IPS-18c (cell line): ENCODE data around the gene LMO3.

ENCODE experiments used
- H3K4me3 ChIP-seq: 2 replicates; pipeline ENCODE4 v1.7.0; 2013; ENCODE audit warnings: low read depth, mild to moderate bottlenecking, low read length, moderate library complexity; ENCODE audit not compliant: insufficient read depth
- H3K9me3 ChIP-seq: one replicate; pipeline ENCODE4 v1.6.1; 2013; ENCODE audit warnings: mild to moderate bottlenecking, low read length, moderate library complexity; ENCODE audit not compliant: control insufficient read depth, insufficient read depth

LMO3 gene

DNA sequence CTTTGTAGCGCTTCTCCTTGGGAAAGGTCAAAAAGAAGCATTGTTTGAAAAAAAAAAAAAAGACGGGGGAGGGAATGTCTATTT, at the start of gene LMO3:
Gene LMO3, minus strand, starts transcription at position 46 of the 84 bp plus-strand sequence. CDS start 5,302 bp downstream, outside the sequence.
- peak within 1 kb of the TSS; percentile 52 for H3K4me3 ChIP-seq
- no peaks in the 10 kb centered on the region for H3K9me3 ChIP-seq

DNA sequence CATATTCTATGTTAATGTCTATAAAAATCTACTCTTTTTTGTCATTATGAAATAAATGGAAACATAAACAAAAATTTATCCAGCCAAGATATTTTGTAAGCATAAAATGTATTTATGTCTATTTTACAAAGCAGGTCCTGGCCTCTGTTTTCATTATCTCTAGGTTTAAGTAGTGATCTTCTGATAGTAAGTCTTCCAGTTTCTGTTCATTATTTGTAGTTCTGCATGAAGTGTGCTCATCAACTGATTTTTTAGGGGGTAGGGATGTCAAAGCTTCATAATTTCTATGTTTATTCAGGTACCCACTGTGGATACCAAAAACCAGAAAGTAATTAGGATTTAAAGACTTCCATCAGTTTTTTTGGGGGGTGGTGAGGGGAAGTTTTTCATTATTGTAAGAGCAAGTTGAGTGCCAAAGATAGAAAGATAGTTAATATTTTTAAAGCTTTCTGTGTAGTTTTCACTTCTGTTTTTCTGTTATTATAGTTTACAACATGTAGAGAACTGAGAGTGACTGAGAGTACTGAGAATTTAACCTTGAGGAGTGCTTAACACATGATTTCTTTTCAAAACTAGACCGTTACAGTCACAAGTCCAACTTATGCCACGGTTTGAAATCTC, 30.6 kb upstream of the LMO3 start:
- Histone ChIP-seq H3K4me3 (no peak overlapping the region), H3K9me3 (no peaks in the 10 kb centered on the region)

DNA sequence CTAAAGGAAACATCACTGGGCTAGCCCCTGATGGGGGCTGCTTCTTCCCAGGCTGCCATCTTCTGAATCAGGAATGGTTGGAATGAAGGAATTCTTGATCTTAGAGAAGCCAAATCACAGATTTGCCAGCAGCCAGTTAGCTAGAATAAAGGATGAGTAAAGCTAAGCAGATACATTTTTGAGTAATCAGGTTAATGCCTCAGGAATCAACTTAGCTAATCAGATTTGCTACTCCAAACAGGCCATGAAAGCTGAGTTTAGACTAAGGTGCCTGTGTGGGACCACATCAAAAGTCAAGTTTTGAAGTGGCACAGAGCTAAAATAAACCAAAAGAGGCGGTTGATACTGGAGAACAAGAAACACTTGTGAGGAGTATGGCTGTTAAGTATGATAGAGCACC, 28.8 kb upstream of the LMO3 start:
- Histone ChIP-seq H3K4me3 (no peak overlapping the region), H3K9me3 (no peaks in the 10 kb centered on the region)

DNA sequence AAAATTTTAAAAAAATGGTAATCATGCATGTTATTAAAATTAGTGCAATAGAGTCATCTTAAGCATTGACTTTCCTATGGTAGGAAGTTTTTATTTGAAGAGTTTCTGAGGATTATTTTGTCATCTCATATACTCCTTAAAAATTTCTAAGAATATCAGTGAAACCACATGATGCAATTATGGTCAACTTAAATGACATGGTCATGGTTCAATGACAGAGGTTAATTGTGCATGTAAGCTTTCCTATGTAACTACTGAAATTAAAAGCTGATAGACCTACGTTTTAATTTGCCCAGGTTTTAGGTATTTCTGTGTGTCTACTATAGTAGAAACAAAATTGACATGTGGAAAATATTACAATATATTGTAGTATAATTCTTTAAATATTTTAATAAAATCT, 21.0 kb upstream of the LMO3 start:
- H3K9me3 ChIP-seq: no peaks in the 10 kb centered on the region

DNA sequence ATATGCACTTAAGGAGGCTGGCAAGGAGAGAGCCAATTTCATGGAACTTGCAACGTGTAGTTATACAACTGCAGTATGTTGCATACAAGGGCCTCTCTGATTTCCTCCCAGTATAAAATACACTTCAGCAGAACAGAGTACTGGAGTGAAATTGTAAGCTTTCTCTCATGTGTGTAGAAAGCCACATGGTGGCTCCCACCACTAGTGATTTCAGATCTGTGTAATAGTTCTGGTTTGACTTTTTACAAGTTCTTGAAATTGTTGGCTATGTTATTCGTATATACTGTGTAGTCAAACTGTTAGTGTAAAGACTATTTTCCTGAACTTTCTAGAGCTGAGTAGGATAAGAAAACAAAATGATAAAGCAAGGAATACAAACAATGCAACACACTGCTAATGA, 16.4 kb upstream of the LMO3 start:
- Histone ChIP-seq H3K9me3 (no peaks in the 10 kb centered on the region), H3K4me3 (no peak overlapping the region)

More for the DNA sequence above, 21.0 kb upstream of the LMO3 start:
- H3K4me3 ChIP-seq: no peak overlapping the region

DNA sequence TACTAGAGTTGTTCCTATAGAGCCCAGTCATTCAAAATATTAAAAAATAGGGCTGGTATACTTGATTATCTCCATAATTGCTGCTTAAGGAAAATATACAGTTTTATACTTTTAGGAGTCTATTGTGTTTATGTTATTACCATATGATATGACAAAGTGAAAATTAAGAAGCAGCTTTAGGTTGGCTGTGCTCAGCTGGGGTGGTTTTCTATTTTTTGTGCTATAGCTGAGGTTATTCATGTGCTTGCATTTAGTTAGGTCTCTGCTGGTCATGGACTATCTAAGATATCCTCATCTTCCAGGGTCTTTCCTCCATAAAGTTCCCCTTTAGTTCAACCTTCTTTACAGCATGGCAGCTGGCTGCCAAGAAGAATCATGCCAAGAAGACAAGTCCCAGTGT, 13.6 kb upstream of the LMO3 start:
- no peaks in the 10 kb centered on the region for H3K9me3 ChIP-seq
- H3K4me3 ChIP-seq: no peak overlapping the region

DNA sequence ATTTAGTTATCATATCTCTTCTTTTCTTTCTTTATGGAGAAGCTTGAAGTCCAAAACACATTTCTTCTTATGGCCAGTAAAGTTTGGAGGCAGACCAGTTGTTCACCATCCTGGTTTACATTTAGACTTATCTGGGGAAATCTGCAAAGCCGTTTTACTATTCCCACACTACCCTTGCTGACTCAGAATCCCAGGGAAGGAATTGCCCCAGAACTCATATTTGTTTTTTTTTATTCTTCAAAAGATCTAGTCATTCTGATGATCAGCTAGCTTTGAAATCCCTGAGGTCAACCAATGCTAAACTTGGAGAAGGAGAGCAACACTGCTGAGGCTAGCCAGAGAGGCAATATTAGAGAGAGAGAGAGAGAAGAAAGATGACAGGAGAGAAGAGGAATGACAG, 12.3 kb upstream of the LMO3 start:
- no peaks in the 10 kb centered on the region for H3K9me3 ChIP-seq
- no peak overlapping the region for H3K4me3 ChIP-seq

DNA sequence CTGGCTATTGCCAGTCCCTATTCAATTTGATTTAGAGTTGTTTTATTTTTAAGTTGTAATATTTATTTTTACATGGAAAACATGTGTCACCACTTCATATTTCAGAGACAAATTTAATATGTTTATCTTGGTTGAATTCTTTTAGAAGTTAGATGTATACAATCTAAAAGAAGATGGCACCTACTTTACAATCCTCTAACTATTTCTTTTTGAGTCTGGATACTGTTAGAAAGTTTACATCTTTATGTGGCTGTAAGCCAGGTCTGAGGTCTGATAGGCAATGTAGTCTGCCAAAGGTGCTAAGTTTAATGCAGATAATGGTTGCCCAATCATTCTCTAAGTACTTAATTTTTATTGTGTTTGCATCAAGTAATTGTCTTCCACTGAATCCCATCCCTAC, 7.2 kb upstream of the LMO3 start:
- Histone ChIP-seq H3K4me3 (no peak overlapping the region), H3K9me3 (no peaks in the 10 kb centered on the region)

DNA sequence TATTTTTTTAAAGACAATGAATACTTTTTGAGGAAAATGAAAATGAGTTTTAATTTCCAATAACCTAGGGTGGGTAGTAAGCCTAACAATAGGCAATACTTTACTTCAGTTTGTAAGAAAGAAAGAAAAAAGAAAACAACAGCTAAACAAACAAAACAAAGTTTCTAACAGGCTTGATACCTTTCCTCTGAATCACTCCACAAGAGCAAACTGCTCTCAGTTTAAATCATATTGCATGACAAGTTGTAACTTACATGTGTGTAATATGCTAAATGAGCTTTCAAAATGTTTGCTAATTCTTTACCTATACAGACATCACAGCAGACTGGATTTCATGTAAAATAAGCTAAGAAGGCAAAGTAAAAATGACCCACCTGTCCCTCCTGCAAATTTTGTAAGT, 6.7 kb upstream of the LMO3 start:
- Histone ChIP-seq H3K9me3 (no peaks in the 10 kb centered on the region), H3K4me3 (no peak overlapping the region)

DNA sequence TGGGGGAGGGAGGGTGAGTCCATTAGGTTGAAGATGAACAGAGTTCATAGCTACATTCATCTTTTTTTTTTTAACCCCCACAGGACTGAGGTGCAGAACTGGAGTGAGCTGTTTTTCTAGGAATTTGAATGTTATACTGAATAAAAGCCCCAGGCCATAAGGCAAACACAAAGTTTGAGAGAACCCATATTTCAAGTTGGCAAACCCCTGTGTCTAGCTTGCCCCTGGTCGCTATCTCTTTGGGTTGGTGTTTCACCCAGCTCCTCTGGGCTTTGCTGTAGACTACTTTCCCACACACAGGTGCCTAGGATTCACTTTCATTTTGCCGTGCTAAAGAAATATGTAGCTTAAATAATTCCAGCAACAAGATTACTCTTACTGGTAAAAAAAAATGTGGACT, 5.2 kb upstream of the LMO3 start:
- no peaks in the 10 kb centered on the region for H3K9me3 ChIP-seq
- no peak overlapping the region for H3K4me3 ChIP-seq

DNA sequence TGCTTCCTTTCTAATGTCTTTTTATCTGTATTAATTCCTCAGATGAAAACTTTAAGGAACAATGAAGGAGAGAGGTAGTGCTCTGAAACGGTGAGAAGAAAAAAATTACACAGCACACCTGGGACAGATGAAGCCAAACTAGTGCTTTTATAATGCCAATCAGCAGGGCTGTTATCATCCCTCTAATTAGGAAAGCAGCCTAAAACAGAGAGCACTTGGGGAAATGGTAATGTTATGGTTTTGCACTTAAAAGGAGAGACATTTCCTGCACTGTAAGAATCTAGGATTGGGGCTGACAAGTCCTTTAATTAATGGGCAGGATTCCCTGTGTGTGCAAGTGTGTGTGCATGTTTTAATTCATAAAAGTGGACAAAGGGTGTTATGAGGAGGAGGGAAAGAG, 4.8 kb upstream of the LMO3 start:
- H3K9me3 ChIP-seq: no peaks in the 10 kb centered on the region
- no peak overlapping the region for H3K4me3 ChIP-seq

DNA sequence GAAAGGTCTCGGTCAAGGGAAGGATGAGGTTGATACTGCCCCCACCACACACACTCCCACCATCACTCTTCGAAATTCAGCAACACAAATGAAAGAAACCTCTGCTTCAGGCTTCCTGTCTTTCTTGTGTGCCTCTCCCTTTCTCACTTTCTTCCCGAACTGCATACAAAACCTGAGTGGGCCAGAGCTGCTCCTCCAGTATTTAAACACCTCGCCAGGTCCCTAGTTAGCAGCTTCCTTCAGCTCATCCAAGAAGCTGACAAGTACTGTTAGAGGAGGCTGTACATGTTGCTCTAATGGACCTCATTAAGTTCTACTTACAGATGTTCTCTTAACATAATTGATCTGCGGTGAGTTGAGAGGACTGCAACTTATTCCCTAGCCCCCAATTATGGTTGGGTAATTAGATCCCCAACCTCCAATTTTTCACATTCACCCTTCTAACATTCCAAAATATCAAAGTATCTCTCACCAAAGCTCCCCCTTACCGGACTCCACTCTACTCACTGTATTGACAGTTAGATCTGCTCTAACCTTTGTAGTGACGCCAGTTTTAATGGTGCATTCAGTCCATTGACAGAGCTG, 4.1 kb upstream of the LMO3 start:
- H3K9me3 ChIP-seq: no peaks in the 10 kb centered on the region
- no peak overlapping the region; the same call in 1 of the 2 replicates for H3K4me3 ChIP-seq

DNA sequence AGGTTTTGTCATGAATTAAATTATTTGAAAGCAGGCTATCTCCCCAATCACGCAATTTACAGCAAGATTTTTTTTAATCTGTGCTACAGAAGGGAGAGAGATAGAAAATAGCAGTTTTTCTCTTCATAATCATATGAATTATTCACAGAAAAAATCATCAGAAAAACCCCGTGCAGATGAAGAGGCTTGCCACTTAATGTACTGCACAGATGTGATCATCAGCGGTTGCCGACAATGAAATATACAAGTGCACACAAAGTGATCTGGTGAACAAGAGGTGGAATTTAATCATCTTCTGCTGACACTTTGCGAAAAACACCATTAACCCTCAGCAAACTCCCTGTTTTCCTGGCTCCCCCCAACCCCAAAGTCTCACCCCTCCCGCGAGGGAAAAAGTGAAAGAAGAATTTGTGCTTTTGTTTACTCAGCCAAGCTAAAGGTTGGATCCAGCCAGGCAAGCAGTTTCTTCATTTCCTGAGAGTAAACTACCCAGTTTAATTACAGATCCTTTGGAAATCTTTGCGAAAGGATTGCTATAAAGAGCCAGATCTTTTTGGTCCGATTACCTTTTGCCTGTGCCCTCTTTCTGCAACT, 3.1 kb upstream of the LMO3 start:
- Histone ChIP-seq H3K4me3 (no peak overlapping the region), H3K9me3 (no peaks in the 10 kb centered on the region)

DNA sequence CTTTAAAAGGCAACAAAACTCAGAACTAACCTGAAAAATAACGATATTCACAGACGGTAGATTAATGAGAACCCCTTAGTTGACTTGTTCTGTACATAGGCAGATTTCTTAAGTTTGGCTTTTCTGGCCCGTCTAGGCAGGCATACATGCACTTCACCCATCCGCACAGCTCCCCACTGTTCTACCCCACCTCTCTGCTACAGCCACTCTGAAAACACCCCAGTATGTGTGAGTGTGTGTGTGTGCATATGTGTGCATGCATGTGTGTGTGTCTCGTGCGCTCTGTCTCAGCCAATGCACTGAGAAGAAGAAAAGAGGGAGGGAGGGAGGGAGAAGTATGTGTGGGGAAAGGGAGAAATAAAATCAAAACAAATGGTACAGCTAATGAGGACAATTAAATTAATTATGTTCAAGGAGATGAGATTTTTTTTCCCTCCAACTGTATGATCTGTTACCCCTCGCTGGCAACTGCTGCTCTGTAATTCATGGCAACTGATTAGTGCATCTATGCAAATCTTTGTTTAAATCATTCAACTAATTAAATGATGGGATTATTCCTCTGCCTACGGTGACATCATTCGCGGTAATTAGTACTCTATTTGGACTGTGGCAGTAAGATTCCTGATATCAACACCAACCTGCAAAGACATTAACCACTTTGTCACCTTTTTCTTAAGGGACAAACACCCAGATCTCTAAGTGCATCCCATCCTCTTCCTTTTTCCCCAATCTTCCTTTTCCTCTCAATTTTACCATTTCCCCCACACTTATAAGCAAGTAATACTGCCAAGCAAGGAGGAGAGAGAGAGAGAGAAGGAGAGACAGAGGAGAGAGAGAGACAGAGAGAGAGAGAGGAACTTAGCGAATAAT, 2.2 kb upstream of the LMO3 start:
- no peaks in the 10 kb centered on the region for H3K9me3 ChIP-seq
- no peak overlapping the region for H3K4me3 ChIP-seq

DNA sequence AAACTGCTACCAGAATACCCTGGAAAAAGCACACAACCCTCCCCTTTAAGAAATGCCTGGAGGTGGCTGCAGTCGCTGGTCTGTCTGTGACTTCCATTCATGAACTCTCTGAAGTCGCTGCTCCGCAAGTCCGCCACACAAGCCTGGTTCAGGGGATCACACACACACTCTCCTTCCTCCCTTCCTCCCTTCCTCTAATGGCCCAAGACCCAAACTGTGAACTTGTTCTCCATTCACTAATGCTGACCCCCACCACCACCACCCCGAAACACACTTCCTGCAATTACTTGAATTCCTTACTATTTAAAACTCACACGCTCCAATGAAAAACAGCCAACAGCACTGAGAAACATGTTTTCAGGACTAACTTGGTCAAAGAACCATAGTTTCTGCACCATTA, 1.0 kb upstream of the LMO3 start:
- Histone ChIP-seq H3K4me3 (peak overlapping the region; percentile 52), H3K9me3 (no peaks in the 10 kb centered on the region)

DNA sequence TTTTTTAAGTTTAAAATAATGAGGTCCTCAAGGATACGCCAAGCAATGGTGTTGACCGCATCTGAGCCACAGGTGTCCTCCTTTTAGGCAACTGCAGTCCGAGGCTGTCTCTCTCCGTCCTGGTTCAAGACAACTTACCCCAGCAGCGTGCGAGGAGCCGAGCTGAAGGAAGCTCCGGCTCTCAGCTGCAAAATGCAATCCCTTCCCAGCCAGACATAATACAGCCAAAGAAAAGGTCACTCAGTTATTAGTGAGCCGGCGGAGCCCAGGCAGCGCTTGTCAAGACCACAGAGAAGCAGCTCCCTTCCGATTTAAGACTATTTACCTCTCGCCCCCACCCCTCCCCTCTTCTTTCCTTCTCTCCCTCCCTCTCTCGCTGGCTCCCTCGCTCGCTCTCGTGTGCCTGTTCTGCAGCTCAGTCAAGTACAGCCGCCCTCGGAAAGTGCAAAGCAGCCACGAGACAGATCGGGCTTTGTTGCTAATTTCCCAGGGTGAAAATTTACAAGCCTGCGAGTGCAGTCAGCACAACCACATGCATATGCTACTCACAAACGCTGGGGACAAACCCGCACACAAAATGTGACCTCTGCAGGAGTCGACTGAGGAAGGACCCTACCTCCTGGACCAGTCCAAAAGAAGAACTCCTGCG, 363 bp upstream of the LMO3 start:
- Histone ChIP-seq H3K4me3 (peak overlapping the region; percentile 52), H3K9me3 (no peaks in the 10 kb centered on the region)

DNA sequence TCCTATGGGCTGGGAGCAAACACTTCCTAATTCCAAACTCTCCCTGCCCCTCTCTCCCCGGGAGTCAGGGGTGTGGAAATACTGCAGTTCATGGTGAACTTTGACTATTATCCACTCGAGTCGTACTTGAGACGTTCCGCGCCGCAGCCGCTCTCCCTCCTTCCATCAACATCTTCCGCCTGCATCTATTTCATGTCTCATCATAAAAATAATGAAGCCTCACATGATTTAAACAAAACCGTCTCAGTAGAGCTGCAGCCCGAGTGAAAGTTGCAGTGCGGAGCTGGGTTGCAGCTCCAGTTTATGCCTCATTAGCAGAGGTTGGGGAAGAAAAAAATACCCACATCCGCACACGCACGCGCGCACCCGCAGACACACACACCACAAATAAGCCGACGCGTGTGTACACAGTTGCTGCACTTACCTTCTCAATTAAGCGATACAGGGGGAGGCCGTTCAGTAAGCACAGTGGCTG, 283 bp downstream of the LMO3 start:
- H3K9me3 ChIP-seq: no peaks in the 10 kb centered on the region

More for the DNA sequence above, 283 bp downstream of the LMO3 start:
- H3K4me3 ChIP-seq: peak overlapping the region; percentile 52
